Measurements from ENCODE around the gene EFCAB6.

Gene EFCAB6

DNA sequence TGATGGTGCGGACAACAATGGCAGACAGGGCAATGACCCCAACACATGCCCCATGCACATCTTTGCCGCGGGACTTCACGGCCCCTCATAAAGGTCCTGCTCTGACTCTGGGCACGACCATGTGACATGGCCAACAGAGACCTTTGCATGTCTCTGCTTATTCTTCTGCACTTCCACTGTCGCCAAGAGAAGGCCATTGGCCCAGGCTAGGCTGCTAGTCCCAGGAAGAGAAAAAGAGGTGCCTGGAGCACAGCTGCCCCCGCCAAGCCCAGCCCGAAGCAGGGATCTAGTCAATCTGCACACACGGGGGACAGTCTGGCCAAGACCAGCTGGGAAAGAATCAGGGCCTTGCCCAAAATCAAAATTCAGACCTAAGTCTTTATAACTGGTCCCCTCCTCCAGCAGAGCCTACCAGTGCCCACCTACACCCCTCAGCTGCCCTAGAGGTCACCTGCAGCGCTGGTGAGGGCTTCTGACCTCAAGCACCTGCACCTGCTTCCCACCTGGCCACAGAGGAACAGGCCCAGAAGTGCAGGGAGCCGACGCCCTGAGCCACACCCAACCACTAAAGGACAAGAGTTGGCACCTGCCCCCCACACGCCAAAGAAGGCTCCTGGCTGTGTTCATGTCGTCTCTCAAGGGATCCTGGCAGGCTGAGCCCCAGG lies 42.1 kb upstream of the EFCAB6 start:
- H3K4me3 ChIP-seq (ENCODE audit: low read depth, low read length): no peak overlapping the region
- H3K4me1 ChIP-seq (ENCODE audit: control insufficient read depth, insufficient read depth, low read length): peaks cover 10% of the 10 kb centered on the region
- peaks cover 5% of the 10 kb centered on the region for H3K36me3 ChIP-seq (ENCODE audit: control insufficient read depth, insufficient read depth, low read length)
- H3K9ac ChIP-seq (ENCODE audit: low read depth, low read length): no peak overlapping the region
- H3K9me3 ChIP-seq (ENCODE audit: control insufficient read depth, insufficient read depth, low read length): no peaks in the 10 kb centered on the region
- H3K27me3 ChIP-seq (ENCODE audit: control insufficient read depth, insufficient read depth, low read length): no peaks in the 10 kb centered on the region

DNA sequence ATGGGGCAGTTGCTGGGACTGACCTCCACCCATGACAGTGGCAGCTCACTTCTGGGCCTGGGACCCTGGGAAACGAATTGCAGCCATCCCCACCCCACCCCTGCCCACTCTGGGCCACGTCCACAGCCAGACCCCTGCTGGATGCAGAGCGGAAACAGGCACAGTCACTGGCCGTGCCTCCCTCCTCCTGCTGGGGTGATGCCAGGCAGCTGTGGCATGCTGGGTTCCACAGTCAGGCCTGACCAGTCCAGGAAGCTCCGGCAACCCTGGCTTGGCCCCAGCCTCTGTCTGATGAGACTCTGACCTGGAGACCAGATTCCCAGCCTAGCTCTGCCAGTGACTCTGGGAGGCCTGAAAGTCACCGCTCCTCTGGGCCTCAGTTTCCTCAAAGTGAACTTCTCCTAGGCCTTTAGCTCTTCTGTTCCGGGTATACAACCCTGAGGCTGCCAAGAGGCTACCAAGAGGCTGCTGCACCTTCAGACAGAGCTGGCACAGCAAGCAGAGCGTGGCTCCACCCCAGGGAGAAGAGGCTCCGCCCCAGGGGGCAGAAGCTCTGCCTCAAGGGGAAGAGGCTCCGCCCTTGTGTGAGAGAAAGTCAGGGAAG lies 41.3 kb upstream of the EFCAB6 start:
- H3K27me3 ChIP-seq (ENCODE audit: control insufficient read depth, insufficient read depth, low read length): no peaks in the 10 kb centered on the region
- H3K4me3 ChIP-seq (ENCODE audit: low read depth, low read length): no peak overlapping the region
- no peaks in the 10 kb centered on the region for H3K9me3 ChIP-seq (ENCODE audit: control insufficient read depth, insufficient read depth, low read length)
- peaks cover 7% of the 10 kb centered on the region for H3K4me1 ChIP-seq (ENCODE audit: control insufficient read depth, insufficient read depth, low read length)
- H3K36me3 ChIP-seq (ENCODE audit: control insufficient read depth, insufficient read depth, low read length): peaks cover 3% of the 10 kb centered on the region
- H3K9ac ChIP-seq (ENCODE audit: low read depth, low read length): no peak overlapping the region

DNA sequence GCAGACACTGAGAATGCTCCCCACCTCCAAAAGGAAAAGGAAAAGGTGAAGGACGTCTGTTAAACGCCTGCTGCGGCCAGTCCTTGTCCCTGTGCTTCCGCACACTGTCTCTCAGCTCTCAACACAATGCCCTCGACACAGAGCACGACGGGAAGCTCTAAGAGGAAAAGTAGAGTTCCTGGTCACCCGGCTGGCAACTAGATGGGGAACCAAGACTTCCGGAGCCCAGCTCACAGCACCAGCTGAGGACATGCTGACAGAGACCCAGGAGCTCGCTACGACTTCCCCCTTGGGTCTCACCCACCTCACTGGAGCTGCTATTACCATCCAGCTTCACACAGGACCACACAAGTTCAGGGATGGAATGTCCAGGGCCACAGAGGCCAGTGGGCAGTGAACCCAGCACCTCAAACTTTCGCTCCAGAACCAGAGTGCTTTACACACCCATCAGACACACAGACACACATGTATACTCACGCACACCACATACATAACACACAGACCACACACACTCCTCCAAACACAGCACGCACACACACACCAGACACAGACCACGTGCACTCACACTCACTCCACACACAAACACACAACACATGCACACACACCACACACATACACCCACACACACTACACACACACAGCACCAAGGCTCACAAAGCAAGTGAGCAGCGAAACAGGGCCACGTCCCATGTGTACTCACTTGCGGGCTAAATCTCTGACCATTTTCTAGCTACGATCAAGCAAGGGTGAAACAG lies 40.6 kb upstream of the EFCAB6 start:
- H3K4me1 ChIP-seq (ENCODE audit: control insufficient read depth, insufficient read depth, low read length): peaks cover 5% of the 10 kb centered on the region
- no peaks in the 10 kb centered on the region for H3K9me3 ChIP-seq (ENCODE audit: control insufficient read depth, insufficient read depth, low read length)
- no peaks in the 10 kb centered on the region for H3K27me3 ChIP-seq (ENCODE audit: control insufficient read depth, insufficient read depth, low read length)
- H3K36me3 ChIP-seq (ENCODE audit: control insufficient read depth, insufficient read depth, low read length): peaks cover 3% of the 10 kb centered on the region
- H3K4me3 ChIP-seq (ENCODE audit: low read depth, low read length): no peak overlapping the region
- H3K9ac ChIP-seq (ENCODE audit: low read depth, low read length): no peak overlapping the region

DNA sequence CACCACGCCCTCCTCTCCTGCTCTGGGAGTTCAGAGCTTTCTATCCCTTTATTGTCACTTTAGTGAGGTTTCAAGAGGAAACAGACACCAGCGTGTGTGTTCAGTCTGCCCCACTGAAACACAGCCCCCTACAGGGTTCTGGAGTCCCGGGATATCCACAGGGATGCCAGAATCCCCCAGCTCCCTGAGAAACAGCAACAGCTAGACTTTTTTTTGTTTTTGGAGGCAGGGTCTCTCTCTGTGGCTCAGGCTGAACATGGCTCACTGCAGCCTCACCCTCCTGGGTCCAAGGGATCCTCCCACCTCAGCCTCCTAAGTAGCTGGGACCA lies 39.8 kb upstream of the EFCAB6 start:
- peaks cover 5% of the 10 kb centered on the region for H3K4me1 ChIP-seq (ENCODE audit: control insufficient read depth, insufficient read depth, low read length)
- no peak overlapping the region for H3K9ac ChIP-seq (ENCODE audit: low read depth, low read length)
- peaks cover 3% of the 10 kb centered on the region for H3K36me3 ChIP-seq (ENCODE audit: control insufficient read depth, insufficient read depth, low read length)
- no peaks in the 10 kb centered on the region for H3K9me3 ChIP-seq (ENCODE audit: control insufficient read depth, insufficient read depth, low read length)
- no peaks in the 10 kb centered on the region for H3K27me3 ChIP-seq (ENCODE audit: control insufficient read depth, insufficient read depth, low read length)
- no peak overlapping the region for H3K4me3 ChIP-seq (ENCODE audit: low read depth, low read length)

DNA sequence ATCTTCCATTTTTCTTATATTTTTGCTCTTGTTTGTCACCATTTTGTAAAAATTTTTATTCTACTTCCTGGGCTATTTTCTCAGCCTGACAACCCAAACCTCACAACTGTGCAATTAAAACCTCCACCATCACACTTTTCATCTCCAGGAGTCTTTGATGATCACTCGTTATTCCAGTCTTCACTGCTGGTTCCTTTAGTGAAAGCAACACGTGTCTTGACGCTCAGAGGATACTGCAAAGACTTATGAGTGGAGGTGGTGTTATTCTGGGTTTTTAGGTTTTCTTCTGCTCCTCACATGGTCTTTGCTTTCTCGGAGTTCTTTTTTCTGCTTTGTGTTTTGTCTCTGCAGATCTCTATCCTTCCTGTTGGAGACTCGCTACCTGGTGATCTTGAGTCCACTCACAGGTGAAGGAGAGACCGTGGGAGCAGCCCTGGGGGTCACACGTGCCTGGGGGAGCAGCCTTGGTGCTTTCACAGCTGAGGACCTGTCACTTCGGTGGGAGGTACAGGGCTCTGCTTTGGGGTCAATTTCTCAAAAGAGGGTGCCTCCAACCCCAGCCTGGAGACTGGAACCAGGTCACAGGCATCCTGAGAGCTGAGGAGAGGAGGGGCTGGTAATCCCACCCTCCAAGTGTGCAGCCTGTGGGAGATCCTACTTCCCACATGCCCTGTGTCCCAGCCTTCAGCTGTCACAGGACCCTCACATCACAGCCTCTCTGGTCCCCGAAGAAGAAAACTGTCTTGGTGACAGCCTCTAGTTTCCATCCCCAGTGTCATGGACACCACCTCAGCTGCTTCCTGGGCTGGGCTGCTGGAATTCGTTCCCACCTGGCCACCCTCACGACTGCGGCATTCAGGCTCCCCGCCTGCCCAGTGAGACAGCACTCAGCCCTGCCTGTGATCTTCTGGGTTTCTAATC lies 39.2 kb upstream of the EFCAB6 start:
- peaks cover 3% of the 10 kb centered on the region for H3K36me3 ChIP-seq (ENCODE audit: control insufficient read depth, insufficient read depth, low read length)
- peaks cover 6% of the 10 kb centered on the region for H3K4me1 ChIP-seq (ENCODE audit: control insufficient read depth, insufficient read depth, low read length)
- H3K27me3 ChIP-seq (ENCODE audit: control insufficient read depth, insufficient read depth, low read length): no peaks in the 10 kb centered on the region
- H3K4me3 ChIP-seq (ENCODE audit: low read depth, low read length): no peak overlapping the region
- H3K9me3 ChIP-seq (ENCODE audit: control insufficient read depth, insufficient read depth, low read length): no peaks in the 10 kb centered on the region
- H3K9ac ChIP-seq (ENCODE audit: low read depth, low read length): no peak overlapping the region

DNA sequence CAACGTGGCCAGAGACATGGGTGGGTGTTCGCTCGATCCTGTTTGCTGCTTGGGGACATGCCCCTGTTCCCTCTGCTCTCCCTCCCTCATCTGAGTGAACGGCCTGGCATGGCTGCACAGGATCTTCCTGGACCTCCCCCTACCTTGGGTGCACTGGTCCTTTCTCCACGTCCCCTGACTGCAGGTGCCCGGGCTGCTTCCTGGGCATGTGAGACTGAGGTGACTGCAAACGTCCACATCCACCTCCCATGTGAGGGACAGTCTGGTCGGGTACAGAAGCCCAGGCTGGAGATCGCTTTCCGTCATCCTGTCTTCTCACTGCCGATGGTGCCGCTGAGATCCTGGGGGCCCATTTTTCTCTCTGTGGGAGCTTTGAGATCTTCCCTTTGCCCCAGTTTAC lies 38.4 kb upstream of the EFCAB6 start:
- H3K4me1 ChIP-seq (ENCODE audit: control insufficient read depth, insufficient read depth, low read length): peaks cover 9% of the 10 kb centered on the region
- H3K4me3 ChIP-seq (ENCODE audit: low read depth, low read length): no peak overlapping the region
- no peaks in the 10 kb centered on the region for H3K9me3 ChIP-seq (ENCODE audit: control insufficient read depth, insufficient read depth, low read length)
- H3K9ac ChIP-seq (ENCODE audit: low read depth, low read length): no peak overlapping the region
- no peaks in the 10 kb centered on the region for H3K27me3 ChIP-seq (ENCODE audit: control insufficient read depth, insufficient read depth, low read length)
- peaks cover 3% of the 10 kb centered on the region for H3K36me3 ChIP-seq (ENCODE audit: control insufficient read depth, insufficient read depth, low read length)

DNA sequence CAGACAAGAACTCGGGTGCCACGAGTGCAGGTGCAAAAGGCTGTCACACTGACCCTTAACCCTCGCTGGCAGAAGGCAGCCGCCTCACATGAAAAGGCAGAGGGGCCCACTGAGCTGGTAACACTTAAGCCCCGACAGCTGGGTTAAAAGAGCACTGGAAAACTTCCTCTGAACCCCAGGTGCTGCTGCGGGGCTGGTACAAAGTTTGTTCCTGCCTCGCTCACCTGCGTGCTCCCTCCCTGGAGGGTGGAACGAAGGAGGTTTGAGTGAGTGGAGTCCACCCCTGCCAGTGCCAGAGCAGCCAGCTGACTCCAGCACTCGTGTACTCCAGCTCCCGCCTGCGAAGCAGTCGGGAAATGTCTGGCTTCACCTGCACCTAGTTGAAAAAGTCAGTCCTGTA lies 37.6 kb upstream of the EFCAB6 start:
- H3K27me3 ChIP-seq (ENCODE audit: control insufficient read depth, insufficient read depth, low read length): no peaks in the 10 kb centered on the region
- no peaks in the 10 kb centered on the region for H3K9me3 ChIP-seq (ENCODE audit: control insufficient read depth, insufficient read depth, low read length)
- no peak overlapping the region for H3K9ac ChIP-seq (ENCODE audit: low read depth, low read length)
- H3K4me3 ChIP-seq (ENCODE audit: low read depth, low read length): no peak overlapping the region
- H3K36me3 ChIP-seq (ENCODE audit: control insufficient read depth, insufficient read depth, low read length): peaks cover 2% of the 10 kb centered on the region
- peaks cover 11% of the 10 kb centered on the region for H3K4me1 ChIP-seq (ENCODE audit: control insufficient read depth, insufficient read depth, low read length)

DNA sequence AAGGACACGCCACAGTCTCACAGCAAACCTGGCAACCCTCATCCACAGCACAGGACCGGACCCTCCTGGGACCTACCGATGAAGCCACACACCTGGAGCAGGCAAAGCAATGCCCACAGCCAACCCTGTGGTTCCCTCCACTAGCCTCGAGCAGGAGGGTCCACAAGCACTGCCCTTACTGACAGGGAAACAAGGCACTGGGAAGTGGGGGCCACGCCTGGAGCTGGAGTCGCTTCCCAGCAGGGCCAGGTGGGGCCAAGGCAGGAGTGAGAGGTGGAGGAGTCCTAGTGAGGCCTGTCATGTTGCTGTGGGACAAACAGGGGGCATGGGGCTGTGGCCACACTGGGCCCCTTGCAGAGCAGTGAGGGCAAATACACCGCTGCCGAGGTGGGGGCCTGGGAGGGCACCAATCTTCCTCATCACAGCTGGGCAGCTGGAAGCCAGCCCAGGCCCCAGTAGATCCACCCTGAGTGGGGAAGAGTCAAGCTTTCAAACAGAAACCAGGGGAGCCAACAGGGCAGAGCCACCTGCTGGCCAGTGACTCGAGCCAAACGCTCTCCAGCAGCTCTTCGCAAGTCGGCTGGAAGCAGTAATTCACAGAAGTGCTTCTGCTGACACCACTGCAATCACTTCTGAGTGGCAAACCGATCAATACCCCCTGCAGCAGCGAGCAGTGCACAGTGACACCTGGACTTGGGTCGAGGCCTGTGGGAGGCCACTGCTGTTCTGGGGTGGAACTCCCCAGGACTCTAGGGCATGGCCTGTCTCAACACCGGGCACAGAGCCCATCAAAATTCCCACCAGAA lies 36.5 kb upstream of the EFCAB6 start:
- Histone ChIP-seq H3K36me3 (ENCODE audit: control insufficient read depth, insufficient read depth, low read length) (no peaks in the 10 kb centered on the region), H3K9me3 (ENCODE audit: control insufficient read depth, insufficient read depth, low read length) (no peaks in the 10 kb centered on the region), H3K4me1 (ENCODE audit: control insufficient read depth, insufficient read depth, low read length) (peaks cover 8% of the 10 kb centered on the region), H3K9ac (ENCODE audit: low read depth, low read length) (peak overlapping the region; percentile 60), H3K27me3 (ENCODE audit: control insufficient read depth, insufficient read depth, low read length) (no peaks in the 10 kb centered on the region), H3K4me3 (ENCODE audit: low read depth, low read length) (no peak overlapping the region)

DNA sequence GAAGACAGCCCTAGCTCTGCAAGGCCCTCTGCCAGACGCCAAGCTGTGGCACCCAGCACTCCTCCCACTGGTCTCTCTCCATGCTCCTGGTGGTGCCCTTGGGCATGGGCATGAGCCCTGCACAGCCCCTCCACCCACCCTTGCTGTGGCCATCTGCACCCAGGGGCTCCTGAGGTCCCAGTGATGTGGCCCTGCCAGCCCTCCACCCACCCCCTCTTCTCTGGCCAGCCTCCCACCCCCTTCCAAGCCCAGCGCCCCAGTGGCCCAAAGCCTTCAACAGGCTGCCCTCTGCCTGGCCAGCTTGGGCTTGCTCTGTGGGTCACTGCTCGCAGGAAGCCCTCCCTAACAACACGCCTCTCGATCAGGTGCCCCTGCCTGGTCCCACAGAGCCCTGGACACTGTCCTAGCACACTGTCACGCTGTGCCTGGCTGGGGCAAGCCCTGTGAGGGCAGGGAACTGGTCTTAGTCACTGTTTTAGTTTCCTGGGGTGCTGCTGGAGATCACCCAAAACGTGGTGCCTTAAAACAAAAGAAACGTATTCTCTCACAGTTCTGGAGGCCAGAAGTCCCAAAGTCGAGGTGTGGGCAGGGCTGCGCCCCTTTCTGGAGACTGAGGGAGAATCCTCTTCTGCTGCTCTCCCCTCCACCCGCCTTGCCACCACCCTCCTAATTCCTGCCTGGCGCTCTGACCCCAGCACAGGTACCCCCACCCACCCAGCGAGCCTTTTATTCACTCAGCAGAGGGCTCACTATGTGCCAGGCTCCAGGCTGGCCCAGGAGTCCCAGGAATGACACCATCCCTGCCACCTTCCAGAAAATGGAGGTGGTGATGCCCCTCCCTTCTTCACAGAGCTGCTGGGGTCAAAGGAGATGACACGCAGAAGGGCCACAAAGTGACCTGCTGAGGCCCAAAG lies 35.5 kb upstream of the EFCAB6 start:
- no peak overlapping the region for H3K4me3 ChIP-seq (ENCODE audit: low read depth, low read length)
- H3K4me1 ChIP-seq (ENCODE audit: control insufficient read depth, insufficient read depth, low read length): peaks cover 6% of the 10 kb centered on the region
- no peaks in the 10 kb centered on the region for H3K36me3 ChIP-seq (ENCODE audit: control insufficient read depth, insufficient read depth, low read length)
- no peaks in the 10 kb centered on the region for H3K27me3 ChIP-seq (ENCODE audit: control insufficient read depth, insufficient read depth, low read length)
- no peak overlapping the region for H3K9ac ChIP-seq (ENCODE audit: low read depth, low read length)
- no peaks in the 10 kb centered on the region for H3K9me3 ChIP-seq (ENCODE audit: control insufficient read depth, insufficient read depth, low read length)

DNA sequence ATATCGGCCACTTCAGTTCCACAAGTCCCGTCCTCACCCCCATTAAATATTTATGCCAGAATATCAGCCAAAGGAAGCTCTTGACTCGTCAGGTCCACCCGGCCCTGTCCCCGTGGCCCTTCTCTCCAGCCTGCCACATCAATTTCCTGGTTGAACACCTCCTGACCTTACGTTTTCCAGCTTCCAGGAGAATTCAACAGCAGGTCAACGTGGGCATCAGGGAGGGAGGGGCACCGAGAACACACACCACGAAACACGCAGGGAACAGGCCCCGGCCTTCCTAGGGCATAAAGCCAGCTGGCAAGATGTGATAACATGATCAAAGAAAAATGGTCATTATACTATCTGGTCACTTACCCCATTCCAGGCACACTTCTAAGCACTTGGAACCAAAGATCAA lies 34.9 kb upstream of the EFCAB6 start:
- H3K4me3 ChIP-seq (ENCODE audit: low read depth, low read length): no peak overlapping the region
- peaks cover 6% of the 10 kb centered on the region for H3K4me1 ChIP-seq (ENCODE audit: control insufficient read depth, insufficient read depth, low read length)
- H3K9me3 ChIP-seq (ENCODE audit: control insufficient read depth, insufficient read depth, low read length): no peaks in the 10 kb centered on the region
- no peak overlapping the region for H3K9ac ChIP-seq (ENCODE audit: low read depth, low read length)
- H3K27me3 ChIP-seq (ENCODE audit: control insufficient read depth, insufficient read depth, low read length): no peaks in the 10 kb centered on the region
- H3K36me3 ChIP-seq (ENCODE audit: control insufficient read depth, insufficient read depth, low read length): no peaks in the 10 kb centered on the region

Measured in iPS-15b (cell line).